GM19452 (cell line): ENCODE measurements around the gene SPI1.

Experiments
- ATAC-seq: cut with Tn5 transposase; IDR thresholded peaks from one replicate; pipeline ENCODE4 v1.9.1; 2021; ENCODE audit not compliant: unreplicated experiment

The SPI1 gene

GRCh38 chr11:47360341-47360740, 18.0 kb downstream of the SPI1 start:
- no peak for ATAC-seq

- no peak for ATAC-seq
These were observed 18.8 kb downstream of the SPI1 start for GRCh38 chr11:47359586-47359985.

GRCh38 chr11:47359162-47359561, 19.2 kb downstream of the SPI1 start:
- no peak for ATAC-seq

- ATAC-seq, result no peak
These were observed 19.7 kb downstream of the SPI1 start for GRCh38 chr11:47358731-47359051.

GRCh38 chr11:47357985-47358730, 20.2 kb downstream of the SPI1 start:
- no peak for ATAC-seq

GRCh38 chr11:47356998-47357329, 21.4 kb downstream of the SPI1 start:
- ATAC-seq, result no peak

GRCh38 chr11:47356129-47356997, 22.0 kb downstream of the SPI1 start:
- no peak for ATAC-seq

- no peak for ATAC-seq
These were observed 22.8 kb downstream of the SPI1 start for GRCh38 chr11:47355283-47356128.

GRCh38 chr11:47354913-47355282, 23.4 kb downstream of the SPI1 start:
- no peak for ATAC-seq

GRCh38 chr11:47353978-47354774, 24.2 kb downstream of the SPI1 start:
- no peak for ATAC-seq

- no peak for ATAC-seq
These were observed 25.8 kb downstream of the SPI1 start, which contains the start of gene MYBPC3 for GRCh38 chr11:47352556-47352955. MYBPC3 (minus strand) TSS chr11:47352702; CDS start chr11:47352647, 55 bp downstream.

- no peak for ATAC-seq
These were observed 26.9 kb downstream of the SPI1 start for GRCh38 chr11:47351156-47352126.

- no peak for ATAC-seq
These were observed 28.0 kb downstream of the SPI1 start for GRCh38 chr11:47350315-47350714.

GRCh38 chr11:47349521-47350095, 28.7 kb downstream of the SPI1 start:
- no peak for ATAC-seq

GRCh38 chr11:47348859-47349258, 29.5 kb downstream of the SPI1 start:
- ATAC-seq, result no peak

GRCh38 chr11:47348131-47348802, 30.1 kb downstream of the SPI1 start:
- no peak for ATAC-seq

GRCh38 chr11:47347137-47347536, 31.2 kb downstream of the SPI1 start:
- ATAC-seq, result no peak

GRCh38 chr11:47345890-47346563, 32.3 kb downstream of the SPI1 start:
- ATAC-seq, result no peak
